Amniotic stem cell (primary cell): ENCODE measurements around the gene FOLR1.

ENCODE experiments used
- DNase-seq: peaks from one replicate; lab custom pipeline; 2025; lab: John Stamatoyannopoulos, UW

The FOLR1 gene

GRCh38 chr11:72223615-72224563, 31.9 kb downstream of the FOLR1 start:
- no peak for DNase-seq

DNA sequence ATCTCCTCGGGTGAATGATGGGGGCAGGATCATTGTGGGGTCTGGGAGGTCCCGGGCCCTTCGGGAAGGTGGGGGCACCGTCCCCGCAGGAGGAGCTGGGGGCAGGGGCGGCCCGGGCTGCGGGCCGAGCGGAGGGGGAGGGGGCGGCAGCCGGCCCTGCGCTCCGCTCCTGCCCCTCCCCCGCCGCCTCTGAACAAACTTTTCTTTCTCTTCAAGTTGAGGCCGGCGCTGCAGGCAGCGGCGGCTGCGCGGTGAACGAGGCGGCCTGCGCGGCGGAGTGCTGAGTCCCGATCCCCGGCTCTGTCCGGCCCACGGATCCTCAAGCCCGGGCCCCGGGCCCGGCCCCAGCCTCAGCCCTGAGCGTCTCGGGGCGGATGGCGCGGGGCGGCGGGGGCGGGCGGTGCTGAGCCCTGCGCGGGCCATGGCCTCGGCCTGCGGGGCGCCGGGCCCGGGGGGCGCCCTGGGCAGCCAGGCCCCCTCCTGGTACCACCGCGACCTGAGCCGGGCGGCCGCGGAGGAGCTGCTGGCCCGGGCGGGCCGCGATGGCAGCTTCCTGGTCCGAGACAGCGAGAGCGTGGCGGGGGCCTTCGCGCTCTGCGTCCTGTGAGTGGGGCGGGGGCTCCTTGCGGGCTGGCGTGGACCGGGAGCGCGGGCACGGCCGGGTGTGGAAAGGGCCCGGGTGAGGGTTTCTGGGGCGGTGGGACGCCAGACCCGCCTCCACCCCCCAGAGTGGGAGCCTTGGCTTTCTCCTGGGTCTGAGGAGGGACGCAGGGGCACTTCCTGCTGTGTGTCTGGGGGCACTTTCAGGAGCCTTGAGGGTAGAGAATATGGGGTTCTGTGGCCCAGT, 32.8 kb downstream of the FOLR1 start, which contains the start of gene INPPL1:
TSS of gene INPPL1 (plus strand) at position 204 of the 847 bp plus-strand sequence. CDS start at position 422, 218 bp downstream.
- DNase-seq = no peak

DNA sequence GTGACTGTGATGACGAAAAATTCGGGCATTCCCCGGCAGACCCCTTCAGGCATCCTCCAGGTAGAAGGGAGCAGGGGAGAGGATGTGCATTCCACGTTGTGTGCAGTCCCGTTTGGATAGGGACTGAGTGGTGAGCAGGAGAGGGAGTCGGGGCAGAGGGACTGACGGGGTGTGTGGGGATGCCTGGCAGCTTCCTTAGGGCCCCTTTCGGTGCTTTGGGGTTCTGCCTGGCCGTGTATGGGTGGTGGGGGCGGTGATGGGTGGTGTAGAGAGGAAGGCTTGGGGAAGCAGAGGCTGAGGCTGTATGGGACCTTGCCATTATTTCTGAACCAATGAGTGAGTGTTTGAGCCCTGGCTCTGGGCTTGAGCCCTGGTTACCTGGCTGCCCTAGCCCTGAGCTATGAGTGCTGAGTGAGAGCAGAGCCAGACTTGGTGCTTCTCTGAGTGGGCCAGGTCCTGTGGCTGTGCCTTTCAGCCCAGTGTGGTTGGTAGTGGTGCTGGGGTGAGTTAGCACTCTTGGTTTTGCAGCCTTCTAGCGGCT, 33.5 kb downstream of the FOLR1 start:
- no peak for DNase-seq

DNA sequence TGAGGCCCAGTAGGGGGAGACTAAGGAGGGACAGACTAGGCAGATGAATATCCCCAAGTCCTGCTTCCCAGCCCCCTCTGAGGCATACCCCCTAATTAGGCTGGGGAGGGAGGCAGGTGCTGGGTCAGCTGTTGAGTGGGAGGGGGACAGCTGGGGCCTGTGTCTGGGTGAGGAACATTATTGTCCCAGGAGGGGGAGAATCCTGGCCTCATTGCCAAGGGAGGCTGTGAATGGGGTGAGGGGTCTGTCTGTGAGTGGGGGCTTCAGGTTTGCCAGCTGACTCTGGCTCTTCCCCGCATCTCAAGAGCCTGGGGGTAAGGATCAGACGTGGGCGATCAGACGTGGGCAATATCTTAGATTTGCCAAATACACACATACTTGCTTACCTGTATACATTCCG, 34.8 kb downstream of the FOLR1 start:
- DNase-seq = no peak

- DNase-seq = no peak
These were observed 35.6 kb downstream of the FOLR1 start for GRCh38 chr11:72227316-72228228.

DNA sequence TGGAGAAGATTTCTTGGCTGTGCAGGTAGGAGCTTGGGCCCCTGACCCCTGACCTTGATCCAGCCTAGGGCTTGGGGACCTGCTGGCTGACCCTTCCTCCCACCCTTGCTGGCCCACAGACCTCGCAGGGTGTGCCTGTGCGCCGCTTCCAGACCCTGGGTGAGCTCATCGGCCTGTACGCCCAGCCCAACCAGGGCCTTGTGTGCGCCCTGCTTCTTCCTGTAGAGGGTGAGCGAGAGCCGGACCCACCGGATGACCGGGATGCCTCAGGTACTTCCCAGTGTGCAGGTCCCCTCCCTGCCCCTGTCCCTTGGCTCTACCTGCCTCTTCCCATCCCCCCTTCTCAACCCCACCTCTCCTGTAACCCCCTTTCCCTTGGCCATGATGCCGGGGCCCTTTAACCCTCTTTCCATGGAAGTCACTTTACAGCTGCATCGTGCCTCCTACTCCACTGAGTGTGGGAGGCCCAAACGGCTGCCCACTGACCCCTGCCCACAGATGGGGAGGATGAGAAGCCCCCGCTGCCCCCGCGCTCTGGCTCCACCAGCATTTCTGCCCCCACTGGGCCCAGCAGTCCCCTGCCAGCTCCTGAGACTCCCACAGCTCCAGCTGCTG, 36.4 kb downstream of the FOLR1 start:
- no peak for DNase-seq

DNA sequence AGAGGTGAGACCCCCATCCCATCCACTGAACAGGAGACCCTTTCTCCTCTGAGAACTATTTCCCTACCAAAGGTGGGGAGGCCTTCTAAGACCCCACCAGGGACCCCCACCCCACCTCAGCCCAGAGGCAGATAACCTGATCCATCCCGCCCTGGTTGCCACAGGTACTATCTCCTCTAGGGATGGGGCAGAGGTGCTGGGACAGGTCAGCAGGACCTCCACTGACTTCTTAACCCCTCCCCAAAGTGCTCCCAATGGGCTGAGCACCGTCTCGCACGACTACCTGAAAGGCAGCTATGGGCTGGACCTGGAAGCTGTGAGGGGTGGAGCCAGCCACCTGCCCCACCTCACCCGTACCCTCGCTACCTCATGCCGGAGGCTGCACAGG, 36.9 kb downstream of the FOLR1 start:
- DNase-seq = no peak

- DNase-seq = no peak
These were observed 37.5 kb downstream of the FOLR1 start for GRCh38 chr11:72229336-72229924.

GRCh38 chr11:72229925-72230763, 38.2 kb downstream of the FOLR1 start:
- DNase-seq = no peak

GRCh38 chr11:72230764-72231365, 38.9 kb downstream of the FOLR1 start:
- no peak for DNase-seq

- no peak for DNase-seq
These were observed 39.7 kb downstream of the FOLR1 start for GRCh38 chr11:72231396-72232259.

- DNase-seq = no peak
These were observed 40.5 kb downstream of the FOLR1 start for GRCh38 chr11:72232260-72233055.

DNA sequence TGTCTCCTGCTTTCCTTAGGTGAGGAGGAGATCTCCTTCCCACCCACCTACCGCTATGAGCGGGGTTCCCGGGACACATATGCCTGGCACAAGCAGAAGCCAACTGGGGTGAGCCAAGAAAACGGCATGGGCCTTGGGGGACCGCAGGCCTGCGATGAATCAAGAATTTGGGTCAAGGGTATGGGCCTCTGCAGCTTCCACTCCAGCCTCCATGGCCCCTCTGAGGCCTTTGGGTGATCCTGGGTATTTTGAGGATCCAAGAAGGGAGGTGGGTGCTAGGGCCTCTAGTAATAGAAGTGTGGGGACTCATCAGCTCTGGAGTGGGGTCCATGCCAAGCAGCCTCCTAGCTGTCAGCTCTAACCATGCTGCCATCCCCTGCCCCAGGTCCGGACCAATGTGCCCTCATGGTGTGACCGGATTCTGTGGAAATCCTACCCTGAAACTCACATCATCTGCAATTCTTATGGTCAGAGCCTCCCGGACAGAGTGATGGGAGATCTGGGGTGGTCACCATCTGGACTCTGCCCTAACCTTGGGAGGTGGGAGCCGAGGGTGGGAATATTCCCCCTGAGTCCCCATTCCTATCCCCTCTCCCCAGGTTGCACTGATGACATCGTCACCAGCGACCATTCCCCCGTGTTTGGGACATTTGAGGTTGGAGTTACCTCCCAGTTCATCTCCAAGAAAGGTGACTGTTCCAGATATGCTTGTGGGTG, 41.3 kb downstream of the FOLR1 start:
- DNase-seq = no peak

GRCh38 chr11:72233773-72234513, 42.0 kb downstream of the FOLR1 start:
- DNase-seq = no peak

GRCh38 chr11:72234514-72234830, 42.5 kb downstream of the FOLR1 start:
- DNase-seq = no peak

- no peak for DNase-seq
These were observed 43.0 kb downstream of the FOLR1 start for GRCh38 chr11:72234920-72235319.
